ENCODE measurements around the gene HNRNPC. TPM values are rescaled to one million over a fixed set of nuclear protein-coding genes. Genes with fewer than 3 reads are reported as not detected.

HNRNPC gene
- total RNA-seq, 4 donors from 2014 or later, result 380 to 454 (median 419) TPM

DNA sequence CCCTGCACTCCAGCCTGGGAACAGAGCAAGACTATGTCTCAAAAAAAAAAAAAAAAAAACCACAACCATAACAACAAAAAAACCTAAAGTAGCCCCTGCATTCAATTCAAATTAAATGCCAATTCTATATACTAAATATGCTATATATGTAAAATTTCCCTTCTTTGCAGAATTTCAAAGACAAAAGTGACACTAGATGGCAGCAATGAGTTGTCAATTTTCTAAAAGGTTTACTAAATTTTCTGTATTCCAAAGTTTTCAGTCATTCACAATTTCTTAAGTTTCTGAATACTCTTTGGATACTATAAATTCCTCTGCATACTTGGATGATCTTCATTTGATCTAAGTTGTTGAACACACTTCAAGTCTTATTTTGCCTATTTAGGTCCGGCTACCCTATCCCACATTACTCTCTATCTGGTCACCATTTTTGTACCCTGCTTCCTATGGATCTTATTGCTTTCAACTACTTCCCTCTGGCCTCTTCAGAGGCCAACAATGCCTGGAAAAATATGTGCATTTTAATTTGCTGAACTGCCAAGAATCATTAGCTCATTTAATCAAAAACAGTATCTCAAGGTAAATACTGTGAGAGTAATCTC is 27.9 kb downstream of the HNRNPC start:
- H3K4me1 ChIP-seq, result peaks cover 7 to 21% of the 10 kb centered on the region in 2 donors
- H3K9me3 ChIP-seq, result no peaks in the 10 kb centered on the region
- H3K36me3 ChIP-seq, result peaks cover 0 to 10% of the 10 kb centered on the region in 2 donors
- intact Hi-C loops (cut with DNase I), result no loop called here
- TF ChIP-seq CTCF (IDR thresholded peaks at IDR 0.05) (peak in 4 of 6 experiments; percentile 27 to 46 (median 36)), POLR2A (IDR thresholded peaks at IDR 0.05) (no peak)
- H3K27ac ChIP-seq, result no peak overlapping the region
- H3K4me3 ChIP-seq (replicated peaks in 1 of 3), result no peak overlapping the region
- no peaks in the 10 kb centered on the region for H3K27me3 ChIP-seq
- DNase-seq, result no peak
- 75 to 88% methylated on average over 1 of the region's 1 CpG for WGBS, 2 donors

- no peak overlapping the region for H3K27ac ChIP-seq
- TF ChIP-seq CTCF (IDR thresholded peaks at IDR 0.05) (no peak), POLR2A (IDR thresholded peaks at IDR 0.05) (no peak)
- H3K27me3 ChIP-seq, result no peaks in the 10 kb centered on the region
- H3K36me3 ChIP-seq, result peaks cover 0 to 10% of the 10 kb centered on the region in 2 donors
- intact Hi-C loops (cut with DNase I), result no loop called here
- H3K9me3 ChIP-seq, result no peaks in the 10 kb centered on the region
- no peak for DNase-seq
- H3K4me1 ChIP-seq, result peaks cover 8 to 16% of the 10 kb centered on the region in 2 donors
- WGBS, 2 donors, result 45 to 50% methylated on average over 2 of the region's 2 CpGs
- no peak overlapping the region for H3K4me3 ChIP-seq (replicated peaks in 1 of 3)
Measured at GRCh38 chr14:21240417-21240816, 28.8 kb downstream of the HNRNPC start.

GRCh38 chr14:21238823-21239518 is 30.3 kb downstream of the HNRNPC start:
- no peak for TF ChIP-seq CTCF (IDR thresholded peaks at IDR 0.05)
- no peak for TF ChIP-seq POLR2A (IDR thresholded peaks at IDR 0.05)
- no peak overlapping the region for H3K27ac ChIP-seq
- no peak overlapping the region for H3K4me3 ChIP-seq (replicated peaks in 1 of 3)
- intact Hi-C loops (cut with DNase I), result no loop called here
- no peaks in the 10 kb centered on the region for H3K27me3 ChIP-seq
- H3K36me3 ChIP-seq, result peaks cover 0 to 4% of the 10 kb centered on the region in 2 donors
- 90 to 92% methylated on average over 11 of the region's 11 CpGs for WGBS, 2 donors
- DNase-seq, result no peak
- peaks cover 11 to 16% of the 10 kb centered on the region in 2 donors for H3K4me1 ChIP-seq
- no peaks in the 10 kb centered on the region for H3K9me3 ChIP-seq

- peaks cover 11 to 16% of the 10 kb centered on the region in 2 donors for H3K4me1 ChIP-seq
- intact Hi-C loops (cut with DNase I), result no loop called here
Measured at GRCh38 chr14:21236948-21237797, 32.1 kb downstream of the HNRNPC start.

More at GRCh38 chr14:21236948-21237797, 32.1 kb downstream of the HNRNPC start:
- peaks cover 8 to 12% of the 10 kb centered on the region in 2 donors for H3K36me3 ChIP-seq
- no peaks in the 10 kb centered on the region for H3K27me3 ChIP-seq
- H3K4me3 ChIP-seq (replicated peaks in 1 of 3), result no peak overlapping the region
- 67% methylated on average over 6 of the region's 6 CpGs for WGBS, 2 donors
- DNase-seq, result no peak
- TF ChIP-seq CTCF (IDR thresholded peaks at IDR 0.05) (no peak), POLR2A (IDR thresholded peaks at IDR 0.05) (no peak)
- no peak overlapping the region for H3K27ac ChIP-seq
- no peaks in the 10 kb centered on the region for H3K9me3 ChIP-seq

Measured in thyroid gland (tissue), 4 donors.